ENCODE measurements around the gene THG1L. TPM values are rescaled to one million over a fixed set of nuclear protein-coding genes. Genes with fewer than 3 reads are reported as not detected.
A peak's percentile ranks its signal among the peaks of the same experiment; 100 is the strongest.
"Not testable (repeated sequence)": the region's sequence is repeated elsewhere in the genome, so short reads cannot be mapped to it uniquely, and the experiment has no call there.

Gene THG1L
- polyA plus RNA-seq (ENCODE audit: insufficient read depth in 1 of 5, insufficient read length in 5 of 5, low replicate concordance in 1 of 5): 10 to 100 TPM; 27.4 to 32.5 (median 28.8) TPM
- long read RNA-seq, donor 1, transcript THG1L-201 (6 exons, 3,107 nt): major isoform, 13 of 25 reads
- long read RNA-seq, donor 1, partial matches to known transcripts: 12 of 25 reads
- long read RNA-seq, donor 1, other reads (novel, unspliced or antisense): 0 of 25 reads
- long read RNA-seq, donor 2, transcript THG1L-201 (6 exons, 3,107 nt): major isoform, 7 of 12 reads
- long read RNA-seq, donor 2, partial matches to known transcripts: 5 of 12 reads
- long read RNA-seq, donor 2, other reads (novel, unspliced or antisense): 0 of 12 reads
- long read RNA-seq, donor 3, transcript THG1L-201 (6 exons, 3,107 nt): major isoform, 9 of 9 reads
- long read RNA-seq, donor 3, partial matches to known transcripts: 0 of 9 reads
- long read RNA-seq, donor 3, other reads (novel, unspliced or antisense): 0 of 9 reads
- long read RNA-seq, donor 4, transcript THG1L-201 (6 exons, 3,107 nt): major isoform, 6 of 16 reads
- long read RNA-seq, donor 4, partial matches to known transcripts: 10 of 16 reads
- long read RNA-seq, donor 4, other reads (novel, unspliced or antisense): 0 of 16 reads
- long read RNA-seq, donor 5, transcript THG1L-201 (6 exons, 3,107 nt): major isoform, 10 of 29 reads
- long read RNA-seq, donor 5, partial matches to known transcripts: 18 of 29 reads
- long read RNA-seq, donor 5, other reads (novel, unspliced or antisense): 0 of 29 reads
- long read RNA-seq, donor 6, transcript THG1L-201 (6 exons, 3,107 nt): major isoform, 16 of 26 reads
- long read RNA-seq, donor 6, partial matches to known transcripts: 10 of 26 reads
- long read RNA-seq, donor 6, other reads (novel, unspliced or antisense): 0 of 26 reads
- long read RNA-seq, donor 7, transcript THG1L-201 (6 exons, 3,107 nt): major isoform, 7 of 12 reads
- long read RNA-seq, donor 7, partial matches to known transcripts: 5 of 12 reads
- long read RNA-seq, donor 7, other reads (novel, unspliced or antisense): 0 of 12 reads
- long read RNA-seq, donor 8, partial matches to known transcripts: 0 of 3 reads
- long read RNA-seq, donor 8, other reads (novel, unspliced or antisense): 0 of 3 reads

DNA sequence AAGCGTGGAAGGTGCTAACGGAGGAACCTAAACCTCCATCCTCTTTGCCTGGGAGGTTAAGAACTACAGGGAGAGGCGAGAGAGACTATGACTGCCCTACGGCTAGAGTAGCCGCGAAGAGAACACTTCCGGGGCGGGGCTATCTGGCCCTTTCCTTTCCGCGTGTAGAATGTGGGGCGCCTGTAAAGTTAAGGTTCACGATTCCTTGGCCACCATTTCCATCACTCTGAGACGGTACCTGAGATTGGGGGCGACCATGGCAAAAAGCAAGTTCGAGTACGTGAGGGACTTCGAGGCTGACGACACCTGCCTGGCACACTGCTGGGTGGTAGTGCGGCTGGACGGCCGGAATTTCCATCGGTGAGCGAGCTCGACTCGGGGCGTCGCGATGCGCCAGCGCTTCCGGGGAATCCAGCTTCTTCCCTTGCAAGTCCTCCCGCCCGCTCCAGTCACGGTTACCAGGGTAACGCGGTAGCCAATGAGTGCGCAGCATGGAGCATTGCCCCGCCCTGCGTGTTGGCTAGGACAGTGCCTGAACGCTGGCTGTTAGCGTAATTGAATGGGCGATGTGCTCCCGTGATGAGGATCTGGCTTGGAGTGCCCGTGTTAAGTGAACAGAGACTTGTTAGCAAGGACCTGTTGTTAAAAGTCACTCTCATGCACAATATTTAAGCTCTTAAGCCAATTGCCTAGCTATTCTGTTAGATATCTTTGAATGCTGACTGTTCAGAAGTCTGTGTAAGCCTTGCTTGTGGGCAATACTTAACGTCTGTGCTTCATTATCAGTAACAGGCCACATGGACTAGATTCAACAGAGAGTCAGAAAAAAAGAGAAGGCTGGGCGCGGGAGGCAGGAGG lies at the start of gene THG1L:
TSS of gene THG1L (plus strand) at position 149 of the 858 bp plus-strand sequence. CDS start at position 170, 21 bp downstream.
- peak; percentile 96 for DNase-seq

DNA sequence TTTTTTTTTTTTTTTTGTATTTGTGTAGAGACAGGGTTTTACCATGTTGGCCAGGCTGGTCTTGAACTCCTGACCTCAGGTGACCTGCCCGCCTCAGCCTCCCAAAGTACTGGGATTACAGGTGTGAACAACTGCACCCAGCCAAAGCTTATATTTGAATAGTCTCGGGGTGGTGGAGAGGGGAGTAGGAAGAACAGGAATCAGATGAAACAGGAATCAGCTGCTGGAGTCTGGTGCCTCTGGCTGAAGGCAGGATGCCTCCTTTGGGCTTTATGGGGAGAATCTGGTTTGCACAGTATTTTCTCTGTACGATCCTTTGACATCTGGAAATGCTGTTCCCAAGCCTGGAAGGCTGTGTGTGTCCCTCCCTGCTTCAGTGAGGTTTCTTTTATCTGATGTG lies 49.0 kb upstream of the THG1L start:
- DNase-seq: no peak

DNA sequence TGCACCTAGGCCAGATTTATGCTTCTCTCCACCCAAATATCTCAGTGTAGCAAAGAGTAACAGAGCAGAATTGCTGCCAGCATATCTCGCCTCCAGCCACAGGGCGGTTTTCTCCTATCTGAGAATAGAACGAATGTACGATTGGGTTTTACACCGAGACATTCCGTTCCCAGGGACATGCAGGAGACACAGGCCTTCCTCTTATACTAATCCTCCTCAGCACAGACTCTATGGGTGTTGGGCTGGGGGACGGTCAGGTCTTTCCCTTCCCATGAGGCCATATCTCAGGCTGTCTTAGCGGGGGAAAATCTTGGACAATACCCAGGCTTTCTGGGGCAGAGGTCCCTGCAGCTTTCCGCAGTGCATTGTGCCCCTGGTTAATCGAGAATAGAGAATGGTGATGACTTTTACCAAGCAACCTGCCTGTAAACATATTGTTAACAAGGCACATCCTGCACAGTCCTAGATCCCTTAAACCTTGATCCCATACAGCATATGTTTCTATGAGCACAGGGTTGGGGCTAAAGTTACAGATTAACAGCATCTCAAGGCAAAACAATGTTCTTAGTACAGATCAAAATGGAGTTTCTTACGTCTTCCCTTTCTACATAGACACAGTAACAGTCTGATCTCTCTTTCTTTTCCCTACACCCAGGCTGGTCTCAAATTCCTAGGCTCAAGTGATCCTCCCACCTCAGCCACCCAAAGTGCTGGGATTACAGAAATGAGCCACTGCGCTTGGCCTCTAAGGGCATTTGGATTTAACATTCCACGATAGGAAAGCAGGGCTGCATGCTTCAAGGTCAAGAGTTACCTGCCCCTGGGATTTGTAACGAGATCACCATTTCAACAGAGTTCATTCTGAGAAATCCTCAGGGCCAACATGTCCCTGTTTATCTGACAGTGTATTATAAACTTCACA lies 44.7 kb upstream of the THG1L start:
- DNase-seq: not testable (repeated sequence)

DNA sequence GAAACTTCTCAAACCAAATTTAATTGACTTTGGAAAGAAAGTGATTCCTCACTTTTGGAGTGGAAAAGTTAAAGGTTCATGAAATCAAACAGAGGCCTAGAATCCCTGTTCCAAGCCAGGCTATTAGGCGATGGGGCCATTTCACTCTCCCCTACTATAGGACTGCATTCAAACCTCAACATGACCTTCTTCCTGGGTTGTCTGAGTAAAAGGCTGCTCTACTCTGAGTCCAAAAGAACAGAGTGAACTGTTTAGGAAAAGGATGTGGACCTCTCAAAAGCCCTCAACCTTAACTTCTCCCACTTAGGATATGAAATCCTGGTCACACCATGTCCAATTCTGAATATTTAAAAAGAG lies 44.0 kb upstream of the THG1L start:
- no peak for DNase-seq

DNA sequence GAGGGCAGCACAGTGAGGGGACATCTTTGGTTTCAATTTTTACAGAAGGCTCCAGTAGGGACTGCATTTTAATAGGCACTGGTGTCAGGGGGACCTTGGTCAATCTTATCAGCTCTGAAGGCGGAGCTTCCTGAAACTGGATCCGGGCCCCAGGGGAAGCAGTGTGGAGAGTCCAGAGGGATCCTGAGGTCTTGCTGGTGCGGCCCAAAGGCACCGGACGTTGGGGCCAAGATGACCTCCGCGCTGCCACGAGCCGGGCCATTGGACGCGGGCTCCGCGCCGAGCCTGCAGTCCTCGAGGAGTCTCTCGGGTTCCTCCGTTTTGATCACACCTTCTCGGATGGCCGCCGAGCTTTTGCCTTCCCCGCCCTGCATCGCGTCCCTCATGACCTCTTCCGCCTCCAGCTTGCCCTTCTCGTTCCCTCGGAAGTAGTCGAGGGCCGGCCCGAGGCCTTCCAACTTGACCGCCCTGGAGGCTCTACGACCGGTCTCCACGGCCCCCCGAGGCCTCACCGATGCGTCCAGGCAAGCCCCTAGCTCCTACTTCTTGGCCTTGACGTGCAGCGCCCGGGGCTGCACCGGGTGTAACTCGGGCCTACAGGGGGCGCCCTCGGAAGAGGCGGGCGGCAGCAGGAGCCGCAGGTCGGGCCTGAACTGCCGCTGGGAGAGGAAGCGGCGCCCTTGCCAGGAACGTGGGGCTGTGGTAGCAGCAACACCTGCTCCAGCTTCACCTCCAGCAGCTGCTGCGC lies 41.1 kb upstream of the THG1L start:
- DNase-seq: no peak

DNA sequence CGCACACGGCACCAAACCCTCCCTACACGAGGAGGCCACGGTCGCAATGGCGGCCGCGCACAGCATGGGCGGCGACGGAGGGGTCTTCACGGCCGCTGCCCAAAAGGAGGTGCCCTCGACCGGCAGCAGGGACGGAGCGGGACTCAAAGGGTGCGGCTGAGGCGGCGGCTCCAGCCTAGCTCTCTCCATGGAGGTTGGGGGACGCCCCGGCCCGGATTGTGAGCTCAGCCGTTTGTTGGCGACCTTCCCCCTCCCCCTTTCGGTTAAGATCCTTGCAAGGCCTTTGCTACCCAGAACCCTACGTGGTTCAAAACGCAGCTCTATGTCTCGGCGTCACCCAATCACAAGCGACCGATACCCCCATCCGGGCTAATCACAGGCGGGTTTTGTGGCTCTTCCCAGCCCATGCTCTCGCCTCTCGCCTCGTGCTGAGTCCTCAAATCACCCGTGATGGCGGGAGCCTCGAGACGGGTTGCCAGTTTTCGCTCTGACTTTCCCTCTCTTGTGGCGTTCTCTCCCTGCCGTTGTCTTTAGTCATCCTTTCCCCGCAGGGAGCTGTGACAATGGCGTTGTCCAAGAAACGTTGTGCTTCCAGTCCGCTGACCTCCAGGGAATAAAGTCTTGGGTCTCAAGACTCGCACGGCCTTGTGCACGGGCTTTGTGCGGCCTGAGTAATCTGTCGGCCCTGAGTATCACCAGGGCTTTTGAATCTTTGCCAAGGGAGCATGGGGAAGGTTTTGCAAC lies 40.4 kb upstream of the THG1L start:
- DNase-seq: no peak

DNA sequence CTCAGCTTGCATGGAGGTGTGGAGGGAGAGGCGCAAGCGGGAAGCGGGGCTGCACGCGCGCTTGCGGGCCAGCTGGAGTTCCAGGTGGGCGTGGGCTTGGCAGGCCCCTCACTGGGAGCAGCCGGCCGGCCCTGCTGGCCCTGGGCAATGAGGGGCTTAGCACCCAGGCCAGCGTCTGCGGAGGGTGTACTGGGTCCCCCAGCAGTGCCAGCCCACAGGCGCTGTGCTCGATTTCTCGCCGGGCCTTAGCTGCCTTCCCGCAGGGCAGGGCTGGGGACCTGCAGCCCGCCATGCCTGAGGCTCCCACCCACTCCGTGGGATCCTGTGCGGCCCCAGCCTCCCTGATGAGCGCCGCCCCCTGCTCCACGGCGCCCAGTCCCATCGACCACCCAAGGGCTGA lies 37.4 kb upstream of the THG1L start:
- DNase-seq: not testable (repeated sequence)

DNA sequence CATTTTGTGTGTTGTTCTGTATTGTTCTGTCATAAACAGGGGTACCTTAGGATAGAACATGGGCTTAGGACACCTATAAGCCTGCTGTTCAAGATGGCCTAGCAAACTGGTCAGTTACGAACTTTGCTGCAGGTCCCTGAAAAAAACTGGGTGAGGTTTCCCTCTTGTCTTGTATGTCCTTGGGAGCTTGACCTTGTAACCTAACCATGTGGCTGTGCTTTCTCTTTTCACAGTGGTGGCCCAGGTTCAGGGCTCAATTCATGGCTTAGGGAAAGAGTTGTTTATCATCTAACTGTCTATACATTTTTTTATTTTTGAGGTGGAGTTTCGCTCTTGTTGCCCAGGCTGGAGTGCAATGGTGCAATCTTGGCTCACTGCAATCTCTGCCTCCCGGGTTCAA lies 35.1 kb upstream of the THG1L start:
- not testable (repeated sequence) for DNase-seq

DNA sequence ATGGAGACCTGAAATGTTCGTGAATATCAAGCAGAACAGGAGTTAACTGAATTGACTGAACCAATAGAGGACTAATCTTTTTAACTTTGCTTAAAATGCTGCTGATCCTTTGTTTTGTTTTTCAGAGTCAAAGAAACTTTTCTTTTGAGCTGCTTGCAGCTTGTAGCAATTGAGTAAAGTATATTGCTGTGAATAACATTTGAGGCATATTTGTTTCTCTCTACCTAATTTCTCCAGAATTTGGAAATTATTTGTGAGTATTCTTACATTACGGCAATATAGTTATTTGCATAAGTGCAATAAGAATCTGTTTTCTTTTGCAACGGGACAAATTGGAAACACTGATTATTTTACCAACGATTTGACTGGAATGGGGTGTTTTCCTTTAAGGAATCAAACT lies 32.5 kb upstream of the THG1L start:
- DNase-seq: not testable (repeated sequence)

DNA sequence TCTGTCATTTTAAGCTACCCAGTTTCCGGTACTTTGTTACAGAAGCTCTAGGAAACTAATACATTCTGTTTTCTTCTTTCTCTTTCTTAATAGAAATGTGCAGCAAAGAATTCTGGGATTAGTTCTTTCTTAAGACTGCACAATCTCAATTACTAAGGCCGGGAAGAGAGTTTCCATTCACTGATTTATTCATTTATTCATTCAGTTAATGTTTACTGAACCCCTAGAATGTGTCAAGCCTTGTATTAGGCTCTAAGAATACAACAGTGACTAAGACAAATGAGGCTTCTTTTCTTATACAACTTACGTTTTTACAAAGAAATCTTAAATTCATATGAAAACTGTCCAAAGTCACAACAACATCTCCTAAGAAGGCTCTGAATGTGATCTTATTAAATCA lies 27.5 kb upstream of the THG1L start:
- DNase-seq: no peak

DNA sequence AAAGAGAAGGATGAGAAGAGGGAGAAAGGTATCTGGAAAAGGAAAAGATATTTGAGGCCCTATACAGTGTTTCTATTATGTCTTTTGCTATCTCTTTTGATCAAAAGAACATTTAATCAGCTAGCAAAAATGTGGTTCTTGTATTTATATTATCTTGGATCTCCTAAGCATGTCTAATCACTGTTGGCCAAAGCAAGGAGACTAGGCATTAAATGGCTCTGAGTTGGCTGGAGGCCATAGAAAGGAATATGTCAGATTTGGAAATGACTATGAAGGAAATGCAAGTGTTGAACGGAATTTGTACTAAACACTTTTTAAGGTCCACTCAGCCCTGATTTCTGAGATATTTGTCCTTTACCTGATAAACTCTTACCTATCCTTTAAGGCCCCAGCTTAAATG lies 22.4 kb upstream of the THG1L start:
- no peak for DNase-seq

DNA sequence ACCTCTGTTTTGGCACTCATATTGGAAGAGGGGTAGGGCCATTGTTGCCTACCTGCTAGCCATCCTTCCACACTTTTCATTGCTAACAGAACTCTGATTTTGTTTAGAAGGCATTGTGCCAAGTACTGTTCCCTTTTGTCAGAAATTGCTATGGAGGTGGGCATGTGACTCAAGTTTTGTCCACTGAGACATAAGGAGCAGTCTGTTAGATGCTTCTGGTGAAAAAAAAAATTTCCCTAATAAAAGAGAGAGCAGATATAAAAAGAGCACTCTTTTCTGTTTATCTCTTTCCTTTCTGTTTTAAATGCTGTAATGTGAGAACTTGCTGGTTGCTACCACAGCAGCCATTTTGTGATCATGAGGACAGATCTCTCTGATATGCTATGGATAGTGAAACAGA lies 21.9 kb upstream of the THG1L start:
- DNase-seq: no peak

DNA sequence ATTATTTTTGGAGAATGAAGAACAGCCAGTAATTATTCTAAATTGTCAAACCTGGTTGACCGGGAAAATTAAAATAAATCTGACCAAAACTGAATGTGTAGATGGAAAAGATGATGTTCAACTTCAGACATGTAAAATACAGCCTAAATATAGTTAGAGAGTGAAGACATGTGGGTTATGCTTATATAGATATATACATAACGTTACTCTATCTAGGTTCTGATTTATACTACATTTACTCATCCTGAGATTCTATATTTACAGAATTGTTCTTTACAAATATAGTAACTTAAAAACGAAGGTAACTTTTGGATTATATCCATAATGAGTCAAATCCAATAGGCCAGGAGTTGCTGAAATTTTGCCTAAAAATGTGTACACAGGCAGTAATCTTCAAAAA lies 20.8 kb upstream of the THG1L start:
- no peak for DNase-seq

DNA sequence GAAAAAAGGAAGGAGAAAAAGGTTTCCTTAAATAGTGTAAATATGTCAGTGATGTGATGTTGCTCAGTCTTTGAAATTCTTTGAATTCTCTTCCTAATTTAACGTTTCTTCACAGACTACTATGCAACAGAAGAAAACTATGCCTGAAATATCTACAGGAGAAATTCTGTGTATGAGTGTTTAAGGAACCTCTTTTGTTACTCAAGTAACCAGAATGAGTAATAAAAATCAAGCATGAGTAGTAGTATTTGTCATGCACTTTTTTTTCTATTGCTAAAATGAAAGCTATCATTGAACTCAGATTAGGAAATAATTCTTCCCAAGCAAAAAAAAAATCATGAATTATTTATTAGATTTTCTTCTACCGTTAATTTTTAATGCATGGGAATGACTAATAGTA lies 20.3 kb upstream of the THG1L start:
- no peak for DNase-seq

DNA sequence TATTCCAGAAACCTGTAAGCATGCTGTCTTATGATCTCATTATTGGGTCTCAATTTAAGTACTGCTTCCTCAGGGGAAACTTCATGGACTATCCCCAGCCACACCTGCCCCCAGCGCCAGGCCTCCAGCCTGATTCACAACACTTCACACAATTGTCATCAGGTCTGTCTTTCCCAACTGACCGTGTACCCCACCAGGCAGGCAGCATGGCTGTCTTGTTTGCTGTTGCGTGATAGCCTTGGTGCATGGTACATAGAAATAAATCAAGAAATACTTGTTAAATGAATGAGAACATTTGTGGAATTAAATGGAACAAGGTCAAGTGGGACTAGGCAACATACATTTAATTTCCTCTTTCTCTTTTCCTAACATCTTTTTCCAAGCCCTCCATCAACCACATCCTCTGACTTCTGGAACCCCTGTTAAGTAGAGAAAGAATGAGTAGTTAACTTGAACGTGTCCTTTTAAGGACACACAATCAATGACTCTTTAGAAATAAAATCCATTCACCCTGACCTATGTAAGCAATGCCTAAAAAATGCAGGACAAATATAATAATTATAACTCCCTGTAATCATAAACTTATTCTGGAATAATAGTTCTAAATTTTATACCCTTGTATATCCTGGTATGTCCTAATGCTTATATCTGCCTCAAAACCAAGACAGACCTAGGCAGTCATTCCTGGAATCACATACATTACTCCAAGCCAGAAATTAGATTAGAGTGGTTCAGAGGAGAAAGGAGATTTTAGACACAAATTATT lies 17.2 kb upstream of the THG1L start:
- no peak for DNase-seq

DNA sequence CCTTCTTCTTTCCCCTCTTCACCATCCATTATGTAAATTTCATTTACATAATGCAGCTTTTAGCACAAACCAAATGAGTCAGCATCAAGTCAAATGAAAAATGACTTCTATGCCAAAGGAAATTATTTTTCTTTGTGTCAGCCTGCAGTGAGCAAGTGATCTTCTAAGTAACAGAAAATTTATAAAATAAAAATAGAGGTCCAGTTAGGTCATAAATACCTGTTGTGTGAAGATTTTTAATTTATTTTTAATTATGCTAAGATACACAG lies 16.7 kb upstream of the THG1L start:
- DNase-seq: no peak

DNA sequence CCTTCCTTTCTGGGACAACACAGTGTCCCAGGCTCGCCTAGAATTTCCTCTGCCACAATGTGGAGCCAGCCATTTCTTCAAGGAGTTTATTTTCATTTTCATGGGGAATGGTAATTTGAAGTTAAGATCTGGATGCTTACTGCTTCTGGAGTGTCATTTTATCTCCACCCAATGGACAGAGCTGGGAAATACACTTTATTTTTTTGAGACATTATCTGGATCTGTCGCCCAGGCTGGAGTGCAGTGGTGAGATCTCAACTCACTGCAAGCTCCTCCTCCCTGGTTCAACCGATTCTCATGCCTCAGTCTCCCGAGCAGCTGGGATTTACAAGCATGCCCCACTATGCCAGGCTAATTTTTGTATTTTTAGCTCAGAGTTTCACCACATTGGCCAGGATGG lies 12.7 kb upstream of the THG1L start:
- peak; percentile 51 to 56 for DNase-seq

DNA sequence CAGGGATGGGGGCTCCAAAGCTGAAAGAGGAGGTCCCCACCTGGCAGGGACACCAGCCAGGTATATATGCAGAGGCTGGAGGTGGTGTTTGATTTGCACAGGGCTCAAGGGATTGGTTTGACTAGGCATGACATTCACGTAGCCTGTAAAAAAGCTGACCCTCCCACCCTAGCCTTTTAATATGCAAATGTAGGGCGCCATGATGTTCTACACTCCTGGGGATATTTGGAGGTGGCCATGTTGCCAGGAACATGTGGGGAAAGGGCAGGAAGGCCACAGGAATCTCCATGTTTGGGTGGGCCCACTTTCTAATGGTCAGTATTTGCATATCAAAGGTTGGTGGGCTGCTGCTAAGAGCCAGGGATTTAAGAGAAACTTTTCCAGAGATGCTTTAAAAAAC lies 12.0 kb upstream of the THG1L start:
- no peak for DNase-seq

All from right lung (tissue), 10 donors.